LNCAP (cell line): ENCODE results near the gene MPZ.

Source experiments
- CTCF ChIP-seq: fragments of 450-650 bp; IDR thresholded peaks from 2 replicates; pipeline ENCODE4 v1.5.1; 2017; ENCODE audit warnings: mild to moderate bottlenecking

Gene MPZ

GRCh38 chr1:161307230-161307768 lies 2.5 kb downstream of the MPZ start:
- no peak for TF ChIP-seq CTCF

DNA sequence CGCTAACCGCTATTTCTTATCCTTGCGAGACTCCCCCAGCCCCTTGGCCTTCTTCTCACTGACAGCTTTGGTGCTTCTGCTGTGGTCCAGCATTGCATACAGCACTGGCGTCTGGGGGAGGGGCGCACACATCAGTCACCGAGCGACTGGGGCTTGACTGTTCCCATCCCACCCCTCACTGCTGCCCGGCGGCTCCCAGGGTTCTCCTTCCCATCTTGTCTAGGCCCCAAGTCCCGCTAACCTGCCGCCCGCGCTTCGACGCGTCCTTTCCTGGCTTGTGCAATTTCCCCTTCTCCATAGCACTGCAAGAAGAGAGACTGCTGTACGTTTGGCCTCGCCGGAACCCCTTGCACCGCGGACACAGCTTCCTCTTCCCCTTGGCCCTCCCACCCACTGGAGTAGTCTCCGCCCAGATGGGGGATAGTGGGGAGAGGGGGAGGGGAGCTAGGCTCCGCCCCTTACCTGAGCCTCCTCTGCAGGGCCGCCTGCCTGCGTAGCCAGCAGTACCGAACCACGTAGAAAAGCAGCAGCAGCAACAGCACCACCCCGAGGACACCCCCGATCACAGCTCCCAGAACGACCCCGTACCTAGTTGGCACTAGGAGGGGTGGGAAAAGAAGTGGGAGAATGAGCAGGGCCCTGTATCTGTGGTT lies 3.8 kb downstream of the MPZ start:
- TF ChIP-seq CTCF = no peak

GRCh38 chr1:161304927-161305866 lies 4.6 kb downstream of the MPZ start:
- TF ChIP-seq CTCF = no peak

DNA sequence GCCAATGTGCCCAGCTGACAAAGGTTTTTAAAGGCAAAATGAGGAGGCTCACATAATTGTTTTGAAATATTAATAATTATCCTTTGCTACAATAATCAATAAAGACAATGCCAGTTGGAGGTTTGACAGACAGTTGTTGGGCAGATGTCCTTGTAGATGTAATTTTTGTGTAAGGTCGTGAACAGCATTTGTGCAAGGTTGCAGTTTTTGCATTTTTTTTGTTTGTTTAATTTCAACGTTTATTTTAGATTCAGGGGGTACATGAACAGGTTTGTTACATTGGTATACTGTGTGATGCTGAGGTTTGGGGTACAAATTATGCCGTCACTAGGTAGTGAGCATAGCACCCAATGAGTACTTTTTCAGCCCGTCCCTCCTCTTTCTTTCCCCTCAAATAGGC lies 9.3 kb downstream of the MPZ start:
- TF ChIP-seq CTCF = no peak

DNA sequence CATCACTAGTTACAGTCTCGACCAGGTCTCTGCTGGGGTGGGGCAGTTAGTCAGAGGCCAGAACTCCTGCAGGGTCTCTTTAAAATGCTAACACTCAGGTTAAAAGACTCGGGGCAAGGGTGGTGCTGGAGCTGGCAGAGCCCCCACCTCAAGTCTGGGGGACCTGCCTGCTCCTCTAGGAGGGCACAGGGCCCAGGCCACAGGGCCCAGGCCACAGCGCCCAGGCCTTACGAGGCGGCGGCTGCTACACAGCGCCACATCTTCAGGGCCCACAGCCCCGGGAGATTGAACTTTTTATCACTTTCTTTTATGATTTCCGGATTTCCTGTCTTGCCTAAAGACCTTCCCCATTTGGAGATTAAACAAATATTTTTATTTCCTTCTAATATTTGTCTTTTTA lies 10.4 kb downstream of the MPZ start:
- TF ChIP-seq CTCF = no peak

- no peak for TF ChIP-seq CTCF
These were observed 11.7 kb downstream of the MPZ start for GRCh38 chr1:161298116-161298515.

DNA sequence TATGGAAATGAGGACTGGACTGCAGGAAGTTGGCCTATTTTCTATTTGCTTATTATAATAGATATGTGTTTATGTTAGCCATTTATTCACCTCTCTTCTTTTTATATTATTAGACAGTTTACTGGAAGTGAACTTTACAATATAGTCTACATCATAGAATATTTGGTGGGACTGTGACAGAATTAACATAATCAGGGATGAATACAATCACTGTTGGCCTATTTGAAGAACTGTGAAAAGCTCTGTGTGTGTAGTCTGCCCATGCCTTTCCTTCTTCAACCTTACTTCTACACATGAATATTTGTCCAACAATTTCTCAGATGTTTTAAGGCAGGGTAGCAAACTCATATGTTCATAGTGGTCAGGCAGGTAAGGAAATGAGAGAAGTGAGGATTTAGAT lies 12.4 kb downstream of the MPZ start:
- TF ChIP-seq CTCF = no peak
